MG63 (cell line): ENCODE data around the gene CASZ1. TPM values are rescaled to one million over a fixed set of nuclear protein-coding genes. Genes with fewer than 3 reads are reported as not detected.
A peak's percentile ranks its signal among the peaks of the same experiment; 100 is the strongest.

Source experiments
- DNase-seq: peaks from one replicate; pipeline ENCODE4 v3.0.0-alpha.2; 2020
- H3K27me3 ChIP-seq: fragments of 250-450 bp; sonication (Bioruptor Pico); 2 replicates; pipeline ENCODE4 v1.5.1; 2020; ENCODE audit warnings: mild to moderate bottlenecking, moderate library complexity
- H3K36me3 ChIP-seq: fragments of 250-450 bp; sonication (Bioruptor Pico); 2 replicates; pipeline ENCODE4 v1.5.1; 2020; ENCODE audit warnings: mild to moderate bottlenecking, moderate library complexity
- H3K4me3 ChIP-seq: fragments of 250-450 bp; sonication (Bioruptor Pico); 2 replicates; pipeline ENCODE4 v1.5.1; 2020; ENCODE audit warnings: mild to moderate bottlenecking, moderate library complexity
- H3K9me3 ChIP-seq: fragments of 250-450 bp; sonication (Bioruptor Pico); 2 replicates; pipeline ENCODE4 v1.5.1; 2020; ENCODE audit warnings: mild to moderate bottlenecking, moderate library complexity
- total RNA-seq: library from RNA; depleted of rRNA; stranded (reverse); fragments of >200 nt; shearing (Covaris generic); gene quantifications from 2 replicates; pipeline ENCODE4 v1.2.3, GENCODE V29; 2014; ENCODE audit warnings: low replicate concordance

The CASZ1 gene
- total RNA-seq, 1 experiment from 2014 or later: 1.1 TPM

DNA sequence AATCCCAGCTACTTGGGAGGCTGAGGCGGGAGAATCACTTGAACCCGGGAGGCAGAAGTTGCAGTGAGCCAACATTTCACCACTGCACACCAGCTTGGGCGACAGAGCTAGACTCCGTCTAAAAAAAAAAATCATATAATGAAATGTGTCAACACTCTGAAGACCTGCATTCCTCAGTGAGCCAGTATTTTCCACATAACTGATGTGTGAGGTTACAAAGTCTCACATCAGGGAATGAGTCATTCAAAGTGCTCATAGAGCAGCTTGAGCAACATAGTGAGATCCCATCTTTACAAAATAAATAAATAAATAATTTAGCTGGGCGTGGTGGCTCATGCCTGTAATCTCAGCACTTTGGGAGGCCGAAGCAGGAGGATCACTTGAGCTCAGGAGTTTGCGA lies 65.5 kb downstream of the CASZ1 start:
- no peak overlapping the region for H3K4me3 ChIP-seq
- no peak for DNase-seq
- no peaks in the 10 kb centered on the region for H3K27me3 ChIP-seq
- no peaks in the 10 kb centered on the region for H3K9me3 ChIP-seq
- no peaks in the 10 kb centered on the region for H3K36me3 ChIP-seq

- no peak for DNase-seq
- H3K36me3 ChIP-seq: no peaks in the 10 kb centered on the region
- no peaks in the 10 kb centered on the region for H3K27me3 ChIP-seq
- H3K4me3 ChIP-seq: no peak overlapping the region
- H3K9me3 ChIP-seq: no peaks in the 10 kb centered on the region
Observed at GRCh38 chr1:10728595-10729410, 67.6 kb downstream of the CASZ1 start.

GRCh38 chr1:10727751-10728232 lies 68.7 kb downstream of the CASZ1 start:
- DNase-seq: peak; percentile 16
- Histone ChIP-seq H3K4me3 (no peak overlapping the region), H3K9me3 (no peaks in the 10 kb centered on the region), H3K36me3 (no peaks in the 10 kb centered on the region), H3K27me3 (no peaks in the 10 kb centered on the region)

DNA sequence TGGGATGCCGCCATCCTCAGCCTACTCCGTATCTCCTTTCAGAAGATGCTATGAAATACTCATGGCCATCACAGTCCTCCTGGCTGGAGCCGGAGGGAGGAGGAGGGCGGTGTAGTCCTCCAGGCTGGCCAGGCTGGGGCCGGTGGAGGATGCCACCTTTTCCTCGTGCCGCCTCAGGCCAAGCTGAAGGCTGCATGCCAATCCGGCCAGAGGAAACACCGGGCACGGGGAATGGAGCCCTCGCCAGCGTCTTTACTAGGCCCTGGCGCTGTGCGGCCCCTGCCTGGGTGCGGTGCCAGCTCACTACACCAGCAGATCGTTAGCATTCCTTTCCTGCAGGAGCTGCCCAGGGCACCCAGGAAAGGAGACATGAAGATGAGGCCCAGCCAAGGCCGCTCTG lies 70.1 kb downstream of the CASZ1 start:
- no peaks in the 10 kb centered on the region for H3K36me3 ChIP-seq
- H3K4me3 ChIP-seq: no peak overlapping the region
- DNase-seq: no peak
- no peaks in the 10 kb centered on the region for H3K27me3 ChIP-seq
- no peaks in the 10 kb centered on the region for H3K9me3 ChIP-seq

DNA sequence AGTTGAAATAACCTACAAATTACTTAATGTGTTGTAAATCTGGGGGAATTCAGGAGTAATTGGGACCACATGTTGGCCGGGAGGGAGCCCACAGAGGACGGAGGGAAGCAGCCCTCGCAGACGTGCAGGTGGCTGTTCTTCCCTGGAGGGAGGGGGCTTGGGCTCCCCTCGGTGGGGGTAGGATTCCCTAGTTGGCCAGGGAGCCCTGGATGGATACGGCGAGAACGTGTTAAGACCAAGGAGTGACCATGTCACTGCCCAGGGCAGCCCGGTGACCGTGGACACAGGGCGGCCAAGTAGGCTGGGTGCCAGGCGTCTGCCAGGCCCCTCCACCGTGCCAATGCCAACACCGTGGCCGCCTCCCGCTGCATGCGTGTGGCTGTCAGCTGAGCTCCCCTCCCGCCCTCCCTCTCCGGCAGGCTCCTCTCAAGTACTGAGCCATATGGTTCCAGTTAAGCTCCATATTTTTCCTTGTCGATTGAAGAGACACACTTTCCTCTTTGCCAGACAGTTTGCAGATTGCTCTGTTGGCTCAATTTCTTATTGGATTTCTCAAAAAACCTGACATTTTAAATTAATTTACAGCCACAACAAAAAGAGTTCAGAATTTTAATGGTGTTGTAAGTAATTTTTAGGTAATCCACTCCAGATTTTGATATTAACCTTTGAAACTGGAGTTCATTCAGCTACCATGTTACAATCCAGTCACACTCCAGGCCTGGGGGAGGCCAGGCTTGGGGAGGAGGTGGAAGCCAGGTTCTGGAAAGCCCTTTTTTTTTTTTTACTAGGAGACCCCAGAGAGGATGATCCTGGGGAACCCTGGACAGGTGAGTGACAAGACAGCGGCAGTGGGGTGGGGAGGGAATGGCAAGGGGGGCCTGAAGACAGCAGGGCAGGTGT lies 71.2 kb downstream of the CASZ1 start:
- Histone ChIP-seq H3K4me3 (no peak overlapping the region), H3K27me3 (no peaks in the 10 kb centered on the region)
- no peak for DNase-seq

DNA sequence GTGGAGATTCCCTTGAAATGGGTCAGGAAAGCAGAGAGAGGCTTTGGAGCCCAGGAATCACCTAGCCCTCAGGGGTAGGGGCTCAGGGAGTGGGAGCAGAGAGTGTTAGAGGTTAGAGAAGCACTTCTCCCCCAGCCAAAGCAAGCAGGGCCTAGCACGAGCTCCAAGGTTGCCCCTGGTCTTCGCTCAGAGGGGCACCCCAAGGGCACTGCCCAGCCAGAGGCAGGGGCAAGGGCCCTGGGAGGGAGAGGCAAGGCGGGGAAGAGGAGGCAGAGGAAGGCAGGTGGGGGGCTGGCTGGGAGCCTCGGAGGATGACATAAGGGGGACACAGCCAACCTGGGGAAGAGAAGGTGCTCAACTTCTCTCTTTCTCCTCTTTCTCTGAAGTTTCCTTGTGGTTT lies 71.9 kb downstream of the CASZ1 start:
- H3K27me3 ChIP-seq: no peaks in the 10 kb centered on the region
- no peaks in the 10 kb centered on the region for H3K36me3 ChIP-seq
- no peak for DNase-seq
- H3K9me3 ChIP-seq: no peaks in the 10 kb centered on the region
- H3K4me3 ChIP-seq: no peak overlapping the region

More for the DNA sequence above, 71.2 kb downstream of the CASZ1 start:
- Histone ChIP-seq H3K36me3 (no peaks in the 10 kb centered on the region), H3K9me3 (no peaks in the 10 kb centered on the region)

- Histone ChIP-seq H3K9me3 (no peaks in the 10 kb centered on the region), H3K27me3 (no peaks in the 10 kb centered on the region), H3K36me3 (no peaks in the 10 kb centered on the region), H3K4me3 (no peak overlapping the region)
- peak; percentile 72 for DNase-seq
Observed at GRCh38 chr1:10724052-10724494, 72.4 kb downstream of the CASZ1 start.

- Histone ChIP-seq H3K9me3 (no peaks in the 10 kb centered on the region), H3K36me3 (no peaks in the 10 kb centered on the region), H3K27me3 (no peaks in the 10 kb centered on the region), H3K4me3 (no peak overlapping the region)
- no peak for DNase-seq
Observed at GRCh38 chr1:10723317-10723716, 73.1 kb downstream of the CASZ1 start.

GRCh38 chr1:10722803-10723202 lies 73.6 kb downstream of the CASZ1 start:
- no peaks in the 10 kb centered on the region for H3K27me3 ChIP-seq
- H3K36me3 ChIP-seq: no peaks in the 10 kb centered on the region
- no peak for DNase-seq
- H3K9me3 ChIP-seq: no peaks in the 10 kb centered on the region
- no peak overlapping the region for H3K4me3 ChIP-seq

DNA sequence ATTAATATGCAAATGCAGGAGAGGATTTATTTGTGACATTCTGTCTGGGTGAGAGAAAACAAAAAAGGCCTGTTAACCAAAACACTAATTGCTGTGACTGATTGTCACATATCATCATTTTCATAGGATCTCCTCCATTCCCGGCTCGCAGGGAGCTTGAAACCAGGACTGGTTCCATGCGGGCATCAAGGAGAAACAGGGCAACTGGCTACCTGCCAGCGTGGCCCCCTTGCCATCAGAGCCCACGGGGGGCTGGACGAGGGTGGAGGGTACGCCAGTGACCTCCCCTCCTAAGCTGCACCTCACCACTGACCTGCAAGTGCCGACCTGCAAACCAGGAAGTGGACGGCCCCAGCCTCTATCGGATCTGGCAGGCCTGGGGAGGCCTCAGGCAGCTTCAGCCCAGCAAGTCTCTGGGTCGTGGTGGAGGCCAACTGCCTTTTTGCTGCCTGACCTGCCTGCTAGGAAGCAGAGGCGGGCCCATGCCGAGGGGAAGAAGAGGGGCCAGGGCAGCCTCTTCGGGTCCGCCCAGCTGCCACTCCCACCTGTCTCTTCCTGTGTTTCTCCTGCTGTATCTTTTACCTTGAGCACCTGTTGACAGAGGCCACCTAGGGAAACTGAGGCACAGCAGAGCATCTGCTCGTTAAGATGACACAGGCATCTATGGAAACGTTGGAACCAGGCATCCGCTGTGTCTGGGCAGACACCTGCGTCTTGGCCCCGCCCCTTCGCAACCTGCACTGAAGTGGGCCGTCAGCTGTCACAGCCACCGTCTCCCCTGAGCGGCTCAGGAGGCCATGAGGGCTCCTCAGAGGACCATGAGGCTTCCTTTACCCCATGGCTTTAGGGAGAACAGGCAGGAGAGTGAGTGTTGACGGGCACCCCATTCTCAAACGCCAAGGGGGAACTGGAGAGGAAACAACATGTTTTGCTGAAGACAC lies 74.8 kb downstream of the CASZ1 start:
- Histone ChIP-seq H3K36me3 (no peaks in the 10 kb centered on the region), H3K4me3 (no peak overlapping the region), H3K27me3 (no peaks in the 10 kb centered on the region), H3K9me3 (no peaks in the 10 kb centered on the region)
- no peak for DNase-seq

DNA sequence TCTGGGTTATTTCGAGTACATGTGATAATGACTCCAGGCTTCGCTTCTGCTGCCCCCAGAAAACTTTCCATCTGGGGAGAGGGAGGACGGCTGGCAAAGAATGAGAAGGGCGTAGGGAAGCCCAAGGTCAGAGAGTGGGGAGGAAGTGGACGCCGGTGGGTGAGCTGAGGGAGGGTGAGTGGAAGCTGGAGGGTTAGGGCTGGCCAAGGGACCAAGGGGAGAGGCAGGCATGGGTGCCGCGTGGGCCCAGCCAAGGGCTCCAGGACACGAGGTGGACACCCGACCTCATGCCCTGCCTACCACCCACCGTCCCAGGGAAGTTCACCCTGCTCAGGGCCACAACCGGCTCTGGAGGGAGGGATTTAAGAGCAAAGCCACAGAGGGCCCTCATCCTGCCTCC lies 75.8 kb downstream of the CASZ1 start:
- H3K9me3 ChIP-seq: no peaks in the 10 kb centered on the region
- H3K27me3 ChIP-seq: no peaks in the 10 kb centered on the region

GRCh38 chr1:10718083-10718415 lies 78.4 kb downstream of the CASZ1 start:
- no peak for DNase-seq
- Histone ChIP-seq H3K9me3 (no peaks in the 10 kb centered on the region), H3K27me3 (no peaks in the 10 kb centered on the region), H3K36me3 (no peaks in the 10 kb centered on the region), H3K4me3 (no peak overlapping the region)

More for the DNA sequence above, 75.8 kb downstream of the CASZ1 start:
- Histone ChIP-seq H3K36me3 (no peaks in the 10 kb centered on the region), H3K4me3 (no peak overlapping the region)
- no peak for DNase-seq

DNA sequence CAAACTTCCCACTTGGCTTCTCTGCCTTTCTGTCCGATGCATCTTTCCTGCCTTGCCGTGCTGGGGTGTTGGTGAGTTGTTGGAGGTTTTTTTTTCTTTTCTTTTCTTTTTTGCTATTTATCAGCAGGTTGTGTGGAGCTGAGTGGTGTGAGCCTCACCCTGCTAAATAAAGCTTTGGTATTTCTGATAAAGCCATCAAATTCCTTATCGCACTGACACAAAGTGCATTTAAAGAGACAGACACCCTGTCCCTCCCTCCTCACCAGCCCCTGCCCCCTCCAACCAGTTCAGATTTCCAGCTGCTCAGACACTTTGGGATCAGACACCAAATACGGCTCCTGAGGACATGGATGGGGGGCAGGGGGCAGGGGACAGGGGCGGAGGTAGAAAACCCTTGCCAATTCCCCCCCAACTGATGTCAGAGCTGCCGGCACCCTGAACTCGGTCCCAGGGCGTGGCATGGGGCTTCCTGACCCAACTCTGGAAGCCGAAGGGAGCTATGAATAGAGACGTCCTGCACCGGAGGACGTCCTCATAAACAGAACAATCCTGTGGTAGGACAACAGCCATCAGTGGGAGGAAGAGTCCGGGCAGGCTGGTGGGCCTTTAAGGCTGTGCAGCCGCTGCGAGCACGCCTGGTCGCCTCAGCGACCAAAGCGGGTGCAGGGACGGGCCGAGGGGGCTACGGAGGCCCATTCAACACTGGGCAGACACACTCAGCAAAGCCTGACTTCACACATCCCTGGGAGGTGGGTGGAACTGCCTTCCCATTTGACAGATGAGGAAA lies 79.0 kb downstream of the CASZ1 start:
- H3K9me3 ChIP-seq: no peaks in the 10 kb centered on the region
- H3K4me3 ChIP-seq: no peak overlapping the region
- no peak for DNase-seq
- no peaks in the 10 kb centered on the region for H3K27me3 ChIP-seq
- no peaks in the 10 kb centered on the region for H3K36me3 ChIP-seq

DNA sequence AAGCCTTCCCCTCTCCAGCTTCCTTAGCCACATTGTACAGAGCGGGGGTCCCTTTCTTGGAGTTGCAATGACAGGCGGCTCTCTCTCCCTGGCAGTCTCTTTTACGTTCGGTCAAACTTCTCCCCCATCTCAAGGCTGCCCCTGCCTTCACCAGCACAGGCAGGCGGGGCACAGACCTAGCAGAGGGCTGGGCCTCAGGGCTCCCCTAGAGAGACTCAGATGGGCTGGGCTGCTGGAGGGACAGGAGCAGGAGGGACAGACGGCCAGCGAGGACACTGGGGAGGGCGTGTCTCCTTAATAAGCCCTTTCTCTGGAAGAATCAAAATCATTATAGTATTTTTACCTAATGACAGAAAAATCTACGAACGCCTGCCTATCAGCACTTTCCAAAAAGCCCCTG lies 79.6 kb downstream of the CASZ1 start:
- no peak for DNase-seq
- Histone ChIP-seq H3K36me3 (no peaks in the 10 kb centered on the region), H3K27me3 (no peaks in the 10 kb centered on the region), H3K4me3 (no peak overlapping the region), H3K9me3 (no peaks in the 10 kb centered on the region)

DNA sequence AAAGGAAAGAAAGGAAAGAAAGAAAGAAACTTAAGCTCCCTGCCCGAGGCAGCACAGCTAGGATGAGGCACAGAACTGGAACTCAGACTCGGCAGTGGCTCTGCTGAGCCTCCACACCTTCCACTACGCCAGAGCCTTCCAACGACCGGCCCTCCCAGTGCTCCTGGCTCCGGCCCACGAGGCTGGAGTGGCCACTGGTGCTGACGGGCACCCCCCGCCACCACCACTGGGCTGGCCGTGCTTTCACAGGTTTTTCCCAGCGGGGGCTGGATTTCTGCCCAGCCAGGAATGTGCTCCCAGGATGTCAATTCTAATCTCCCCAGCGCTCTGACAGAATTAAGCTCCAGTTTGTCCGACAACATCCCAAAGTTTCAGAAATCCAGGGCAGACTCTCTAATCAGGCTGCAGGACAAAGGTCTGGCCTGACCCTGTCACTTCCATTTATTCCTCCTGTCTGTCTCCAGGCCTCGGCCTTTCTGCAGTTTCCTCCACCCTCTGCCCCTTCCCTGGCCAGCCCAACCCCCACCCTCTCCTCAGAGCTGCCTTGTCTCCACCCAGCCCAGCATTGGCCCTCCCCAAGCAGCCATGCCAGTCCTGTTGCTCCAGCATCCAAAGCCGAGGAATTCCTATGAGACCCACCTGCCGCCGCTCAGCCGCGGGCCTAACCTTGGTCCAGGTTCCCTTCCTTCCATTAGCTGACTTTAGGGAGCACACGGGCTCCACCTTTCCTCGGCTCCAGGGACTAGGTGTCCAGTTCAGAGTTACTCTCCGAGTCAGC lies 81.9 kb downstream of the CASZ1 start:
- Histone ChIP-seq H3K27me3 (no peaks in the 10 kb centered on the region), H3K4me3 (no peak overlapping the region), H3K9me3 (no peaks in the 10 kb centered on the region), H3K36me3 (no peaks in the 10 kb centered on the region)
- no peak for DNase-seq
